GM12878 (cell line): ENCODE results near the gene SCRG1. TPM values are rescaled to one million over a fixed set of nuclear protein-coding genes. Genes with fewer than 3 reads are reported as not detected.

Experiments used
- ATAC-seq: fragments of 200-7000 bp; cut with Tn5 transposase; 3 replicates; pipeline ENCODE4 v1.9.1; 2020; ENCODE audit warnings: mild to moderate bottlenecking, moderate library complexity
- BruUV-seq: library from RNA; stranded (reverse); fragments of 400-500 nt; replicated peaks from 2 replicates; lab custom pipeline; 2021; lab: Mats Ljungman, UMichigan
- CTCF ChIA-PET: fragments of 300-600 bp; sonication (Branson Sonifier 250); formaldehyde crosslinking; extraction: SDS; loops from one replicate; lab custom pipeline; 2021; ENCODE audit warnings: inconsistent platforms; lab: Yijun Ruan, JAX
- POLR2A ChIA-PET: fragments of 350-600 bp; formaldehyde crosslinking; extraction: SDS; loops from one replicate; lab custom pipeline; 2021; ENCODE audit warnings: inconsistent platforms; lab: Charles Lee
- RAD21 ChIA-PET: fragments of 300-600 bp; sonication (Branson Sonifier 250); formaldehyde crosslinking; loops from one replicate; lab custom pipeline; 2023; ENCODE audit warnings: antibody characterized with exemption; ENCODE audit not compliant: unreplicated experiment; lab: Charles Lee
- SMC1A ChIA-PET: fragments of 300-600 bp; sonication (Branson Sonifier 250); formaldehyde crosslinking; loops from one replicate; lab custom pipeline; 2023; ENCODE audit not compliant: unreplicated experiment, uncharacterized antibody; lab: Charles Lee
- DNase-seq: peaks from one replicate; pipeline ENCODE4 v3.0.0-alpha.2; 2011; ENCODE audit warnings: low read depth, low spot score
- FAIRE-seq: peaks from 3 replicates; lab custom pipeline; 2011; peaks lifted over from hg19 to GRCh38; lab: Jason Lieb, UNC
- H2AFZ ChIP-seq: 2 replicates; pipeline ENCODE4 v1.6.0; 2011; ENCODE audit warnings: low read depth, low read length, control low read depth; ENCODE audit not compliant: control insufficient read depth
- H3K27ac ChIP-seq: 2 replicates; pipeline ENCODE4 v1.5.1; 2011; ENCODE audit warnings: control low read depth; ENCODE audit not compliant: control insufficient read depth, insufficient read depth
- H3K27me3 ChIP-seq, 2 experiments: replicated peaks in 1 of 2; 2 replicates each; pipeline versions ENCODE4 v1.6.0 to v1.6.1; 2011; ENCODE audit warnings: low read length in 1 of 2; ENCODE audit not compliant: control insufficient read depth in 2 of 2, insufficient read depth in 2 of 2
- H3K36me3 ChIP-seq, 2 experiments: 2 replicates each; pipeline ENCODE4 v1.5.1; 2011; ENCODE audit warnings: low read length in 1 of 2; ENCODE audit not compliant: control insufficient read depth in 2 of 2, insufficient read depth in 2 of 2
- H3K4me1 ChIP-seq: 2 replicates; pipeline ENCODE4 v1.6.1; 2011; ENCODE audit warnings: mild to moderate bottlenecking, low read length, moderate library complexity, mixed read lengths; ENCODE audit not compliant: control insufficient read depth, insufficient read depth
- H3K4me2 ChIP-seq: 2 replicates; pipeline ENCODE4 v1.6.0; 2011; ENCODE audit warnings: control low read depth; ENCODE audit not compliant: control insufficient read depth, insufficient read depth
- H3K4me3 ChIP-seq: fragments of 200-600 bp; sonication (generic); 2 replicates; pipeline ENCODE4 v1.5.1; 2016
- H3K79me2 ChIP-seq: 2 replicates; pipeline ENCODE4 v1.6.0; 2011; ENCODE audit warnings: low read length; ENCODE audit not compliant: control insufficient read depth, insufficient read depth
- H3K9ac ChIP-seq: 2 replicates; pipeline ENCODE4 v1.8.0; 2011; ENCODE audit warnings: low read length, control low read depth, mixed read lengths; ENCODE audit not compliant: control insufficient read depth, insufficient read depth
- H3K9me3 ChIP-seq: replicated peaks from 3 replicates; pipeline ENCODE4 v1.5.1; 2011; ENCODE audit warnings: mild to moderate bottlenecking, low read length; ENCODE audit not compliant: control insufficient read depth, insufficient read depth
- H4K20me1 ChIP-seq: 2 replicates; pipeline ENCODE4 v1.6.0; 2011; ENCODE audit not compliant: control insufficient read depth, insufficient read depth
- ASH2L ChIP-seq: fragments of 300-600, 200-600 bp; sonication (generic); IDR thresholded peaks from 2 replicates; pipeline ENCODE4 v1.6.1; 2017; ENCODE audit warnings: low read depth, mild to moderate bottlenecking, borderline replicate concordance
- ATF7 ChIP-seq: fragments of 450-650 bp; IDR thresholded peaks from 2 replicates; pipeline ENCODE4 v1.6.1; 2016; ENCODE audit warnings: low read depth, mild to moderate bottlenecking
- BHLHE40 ChIP-seq, 2 experiments: fragments of 450-650 bp in 1 of 2; IDR thresholded peaks; 2 replicates each; pipeline ENCODE4 v1.6.1; 2011 to 2017; ENCODE audit warnings: low read depth in 2 of 2, borderline replicate concordance in 1 of 2, improper control_type of control experiment in 1 of 2, low read length in 1 of 2, mild to moderate bottlenecking in 1 of 2
- EP300 ChIP-seq, 2 experiments: fragments of 150-350 bp in 1 of 2; IDR thresholded peaks; 2 replicates each; pipeline ENCODE4 v1.6.1; 2011 to 2012; ENCODE audit warnings: low read depth in 2 of 2, low read length in 2 of 2, borderline replicate concordance in 1 of 2, improper control_type of control experiment in 1 of 2, inconsistent platforms in 1 of 2; ENCODE audit not compliant: control insufficient read depth in 1 of 2
- HCFC1 ChIP-seq: fragments of 150-350 bp; IDR thresholded peaks from 2 replicates; pipeline ENCODE4 v1.6.1; 2014; ENCODE audit warnings: low read length
- JUND ChIP-seq: IDR thresholded peaks from 2 replicates; pipeline ENCODE4 v1.6.1; 2012; ENCODE audit warnings: low read depth, mild to moderate bottlenecking, low read length, improper control_type of control experiment, moderate library complexity
- MXI1 ChIP-seq: fragments of 150-350 bp; IDR thresholded peaks from 2 replicates; pipeline ENCODE4 v1.6.1; 2011; ENCODE audit warnings: low read depth, mild to moderate bottlenecking, inconsistent platforms, low read length, improper control_type of control experiment
- PAX8 ChIP-seq: fragments of 450-650 bp; IDR thresholded peaks from 2 replicates; pipeline ENCODE4 v1.6.1; 2017; ENCODE audit warnings: mild to moderate bottlenecking, moderate library complexity
- RAD21 ChIP-seq: IDR thresholded peaks from 2 replicates; pipeline ENCODE4 v1.6.1; 2011; ENCODE audit warnings: mild to moderate bottlenecking, low read depth, low read length, moderate library complexity; ENCODE audit not compliant: insufficient read depth
- RAD51 ChIP-seq: fragments of 450-650 bp; IDR thresholded peaks from 2 replicates; pipeline ENCODE4 v1.6.1; 2016; ENCODE audit warnings: moderate library complexity, mild to moderate bottlenecking, inconsistent platforms
- ZNF217 ChIP-seq: fragments of 450-650 bp; IDR thresholded peaks from 2 replicates; pipeline ENCODE4 v1.6.1; 2017; ENCODE audit warnings: antibody characterized with exemption, mild to moderate bottlenecking
- WGBS: methylation state at CpG from one replicate; pipeline ENCODE4 v1.1.6; 2016; ENCODE audit warnings: low lambda C conversion rate; ENCODE audit not compliant: insufficient replicate concordance, insufficient coverage; ENCODE audit errors: missing lambda C conversion rate; 5-methylcytosine and 5-hydroxymethylcytosine counted together
- in situ Hi-C: fragments of 300-500 bp; cut with MboI; formaldehyde crosslinking; loops from 9 replicates; pipeline ENCODE4 v1.14.3; 2018; ENCODE audit warnings: mixed read lengths
- intact Hi-C: fragments of 100-400 bp; cut with micrococcal nuclease; formaldehyde crosslinking; loops from one replicate; pipeline ENCODE4 v1.14.2; 2022; ENCODE audit not compliant: unreplicated experiment
- polyA plus RNA-seq, 11 experiments: library from polyadenylated mRNA; depleted of rRNA in 4 of 11; unstranded in 6 of 11; stranded (reverse) in 5 of 11; fragments of >200 nt; fragmentation: Nextera tagmentation in 4 of 11; fragmentation: Illumina TruSeq in 1 of 11; extraction: Ambion mirVana in 4 of 11; extraction: Trizol in 1 of 11; gene quantifications; 1 replicate in 1 of 11; 2 replicates in 10 of 11; pipeline versions ENCODE4 v1.2.1 to v1.2.3, GENCODE V29; 2011 to 2016; ENCODE audit warnings: inconsistent platforms in 2 of 11, missing spikeins in 2 of 11, low read depth in 1 of 11
- total RNA-seq, 4 experiments: library from RNA; depleted of rRNA in 3 of 4; stranded (reverse); fragments of >200 nt in 3 of 4; fragmentation: Illumina TruSeq in 1 of 4; extraction: Trizol in 1 of 4; gene quantifications; 2 replicates each; pipeline versions ENCODE4 v1.2.1 to v1.2.3, GENCODE V29; 2013 to 2021
- TF ChIP-seq, protein P1 (sequence below): fragments of 450-650 bp; IDR thresholded peaks from 2 replicates; pipeline ENCODE4 v1.6.1; 2017; ENCODE audit warnings: antibody characterized with exemption, mild to moderate bottlenecking, moderate library complexity

Gene SCRG1
- total and polyA plus RNA-seq, 10 of the 15 experiments (the other 5 are each of a cell fraction or from before 2014, with no cell fraction given), result 0.02 to 0.58 (median 0.54) TPM; not detected in 7

- SMC1A ChIA-PET, result no interaction called here
- CTCF ChIA-PET, result interaction anchor here (1.2 to 1.4 kb wide), 2 partner anchors 22 to 133 kb away, joined by 3 to 4 read pairs; no protein-coding TSS in a partner anchor
- Histone ChIP-seq H3K27me3 (no peaks in the 10 kb centered on the region), H3K4me2 (no peak overlapping the region), H3K79me2 (no peaks in the 10 kb centered on the region), H4K20me1 (no peaks in the 10 kb centered on the region), H3K4me3 (no peak overlapping the region), H3K9ac (no peak overlapping the region), H2AFZ (no peak overlapping the region), H3K27ac (no peak overlapping the region), H3K9me3 (no peaks in the 10 kb centered on the region), H3K36me3 (no peaks in the 10 kb centered on the region), H3K4me1 (no peaks in the 10 kb centered on the region)
- no peak for TF ChIP-seq PAX8
- no peak for ATAC-seq
- POLR2A ChIA-PET, result no interaction called here
- in situ Hi-C loops (no loop called here), intact Hi-C loops (no loop called here)
- BruUV-seq, result no TSS peak
- RAD21 ChIA-PET, result no interaction called here
- DNase-seq, result no peak
- no peak for FAIRE-seq
Measured at GRCh38 chr4:173443121-173443520, 44.2 kb upstream of the SCRG1 start.

DNA sequence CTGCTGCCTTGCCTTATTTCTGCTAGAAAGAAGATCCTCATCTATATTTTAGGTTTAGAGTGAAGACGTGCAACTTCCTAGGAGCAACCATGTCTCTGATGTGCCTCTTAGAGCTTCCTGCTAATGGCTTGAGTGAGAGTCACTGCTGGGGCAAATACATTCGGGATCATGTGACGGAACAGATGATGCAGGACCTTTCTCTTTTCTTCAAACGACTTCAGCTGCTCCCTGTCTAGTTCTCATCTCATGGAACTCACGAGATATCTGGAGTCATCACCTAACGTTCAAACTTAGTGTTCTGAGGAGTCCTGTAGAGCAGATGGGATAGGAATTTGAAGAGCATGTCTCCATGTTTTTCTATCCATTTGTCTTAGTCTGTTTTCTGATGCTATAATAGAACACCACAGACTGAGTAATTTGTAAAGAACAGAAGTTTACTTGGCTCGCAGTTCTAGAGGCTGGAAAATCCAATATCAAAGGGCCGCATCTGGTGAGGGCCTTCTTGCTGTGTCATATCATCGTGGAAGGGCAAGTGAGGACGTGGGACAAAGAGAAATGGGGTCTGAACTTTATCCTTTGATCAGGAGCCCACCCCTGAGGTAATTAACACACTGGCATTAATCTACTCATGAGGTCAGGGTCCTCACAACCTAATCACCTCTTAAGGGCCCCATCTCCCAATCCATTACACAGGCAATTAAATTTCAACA lies 43.5 kb upstream of the SCRG1 start:
- TF ChIP-seq RAD21 (no peak), HCFC1 (no peak), BHLHE40 (IDR thresholded peaks at IDR 0.05; ENCODE audit: borderline replicate concordance in 1 of 2, low read depth in 2 of 2, low read length in 1 of 2) (no peak), RAD51 (no peak), EP300 (IDR thresholded peaks at IDR 0.05; ENCODE audit: borderline replicate concordance in 1 of 2, control insufficient read depth in 1 of 2, low read depth in 2 of 2, low read length in 2 of 2) (no peak), ASH2L (no peak), ZNF217 (no peak), JUND (no peak), ATF7 (no peak), MXI1 (no peak)
- TF ChIP-seq, protein P1, sequence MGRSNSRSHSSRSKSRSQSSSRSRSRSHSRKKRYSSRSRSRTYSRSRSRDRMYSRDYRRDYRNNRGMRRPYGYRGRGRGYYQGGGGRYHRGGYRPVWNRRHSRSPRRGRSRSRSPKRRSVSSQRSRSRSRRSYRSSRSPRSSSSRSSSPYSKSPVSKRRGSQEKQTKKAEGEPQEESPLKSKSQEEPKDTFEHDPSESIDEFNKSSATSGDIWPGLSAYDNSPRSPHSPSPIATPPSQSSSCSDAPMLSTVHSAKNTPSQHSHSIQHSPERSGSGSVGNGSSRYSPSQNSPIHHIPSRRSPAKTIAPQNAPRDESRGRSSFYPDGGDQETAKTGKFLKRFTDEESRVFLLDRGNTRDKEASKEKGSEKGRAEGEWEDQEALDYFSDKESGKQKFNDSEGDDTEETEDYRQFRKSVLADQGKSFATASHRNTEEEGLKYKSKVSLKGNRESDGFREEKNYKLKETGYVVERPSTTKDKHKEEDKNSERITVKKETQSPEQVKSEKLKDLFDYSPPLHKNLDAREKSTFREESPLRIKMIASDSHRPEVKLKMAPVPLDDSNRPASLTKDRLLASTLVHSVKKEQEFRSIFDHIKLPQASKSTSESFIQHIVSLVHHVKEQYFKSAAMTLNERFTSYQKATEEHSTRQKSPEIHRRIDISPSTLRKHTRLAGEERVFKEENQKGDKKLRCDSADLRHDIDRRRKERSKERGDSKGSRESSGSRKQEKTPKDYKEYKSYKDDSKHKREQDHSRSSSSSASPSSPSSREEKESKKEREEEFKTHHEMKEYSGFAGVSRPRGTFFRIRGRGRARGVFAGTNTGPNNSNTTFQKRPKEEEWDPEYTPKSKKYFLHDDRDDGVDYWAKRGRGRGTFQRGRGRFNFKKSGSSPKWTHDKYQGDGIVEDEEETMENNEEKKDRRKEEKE, result no peak
- in situ Hi-C loops, result no loop called here
- intact Hi-C loops, result no loop called here
- H2AFZ ChIP-seq, result no peak overlapping the region
- H3K27me3 ChIP-seq, result no peaks in the 10 kb centered on the region
- DNase-seq (no peak), FAIRE-seq (no peak), ATAC-seq (no peak)
- RAD21 ChIA-PET, result no interaction called here
- SMC1A ChIA-PET, result no interaction called here
- H3K36me3 ChIP-seq, result no peaks in the 10 kb centered on the region
- H4K20me1 ChIP-seq, result no peaks in the 10 kb centered on the region
- no peaks in the 10 kb centered on the region for H3K9me3 ChIP-seq
- no peak overlapping the region for H3K27ac ChIP-seq
- H3K4me1 ChIP-seq, result no peaks in the 10 kb centered on the region
- BruUV-seq, result no TSS peak
- H3K79me2 ChIP-seq, result no peaks in the 10 kb centered on the region
- H3K4me3 ChIP-seq, result no peak overlapping the region
- CTCF ChIA-PET, result interaction anchor here (0.5 to 1.1 kb wide), 2 partner anchors 21 to 876 kb away, joined by 3 read pairs; no protein-coding TSS in a partner anchor
- POLR2A ChIA-PET, result no interaction called here
- no peak overlapping the region for H3K4me2 ChIP-seq
- no peak overlapping the region for H3K9ac ChIP-seq
- 65% methylated on average over 10 of the region's 10 CpGs for WGBS
